Thyroid gland (tissue), 4 donors: ENCODE data around the gene ZNF536. TPM values are rescaled to one million over a fixed set of nuclear protein-coding genes. Genes with fewer than 3 reads are reported as not detected.

Experiments used
- DNase-seq, 2 donors: peaks; one replicate each; pipeline ENCODE4 v3.0.0-alpha.2; 2019
- H3K27ac ChIP-seq, 3 donors: fragments of 200-600 bp; sonication (generic); 1 replicate in 2 of 3; 2 replicates in 1 of 3; pipeline ENCODE4 v1.5.1; 2016 to 2019; ENCODE audit warnings: mild to moderate bottlenecking in 1 of 3, moderate library complexity in 1 of 3
- H3K27me3 ChIP-seq: fragments of 200-600 bp; sonication (generic); one replicate; pipeline ENCODE4 v1.5.1; 2019
- H3K36me3 ChIP-seq, 2 donors: fragments of 200-600 bp; sonication (generic); one replicate each; pipeline ENCODE4 v1.5.1; 2016 to 2019
- H3K4me1 ChIP-seq, 2 donors: fragments of 200-600 bp; sonication (generic); one replicate each; pipeline ENCODE4 v1.5.1; 2017 to 2019
- H3K4me3 ChIP-seq, 3 donors: fragments of 200-600 bp; sonication (generic); replicated peaks in 1 of 3; 1 replicate in 2 of 3; 2 replicates in 1 of 3; pipeline ENCODE4 v1.5.1; 2016; ENCODE audit warnings: mild to moderate bottlenecking in 1 of 3
- H3K9me3 ChIP-seq: fragments of 200-600 bp; sonication (generic); one replicate; pipeline ENCODE4 v1.5.1; 2017
- POLR2A ChIP-seq, 2 donors: fragments of 450-650 bp; IDR thresholded peaks; one replicate each; pipeline ENCODE4 v1.6.1; 2017; ENCODE audit warnings: antibody characterized with exemption in 2 of 2, mild to moderate bottlenecking in 2 of 2, moderate library complexity in 1 of 2
- WGBS, 2 donors: methylation state at CpG; one replicate each; pipeline ENCODE4 v1.1.5; 2017; 5-methylcytosine and 5-hydroxymethylcytosine counted together
- intact Hi-C: fragments of 100-400 bp; cut with DNase I; formaldehyde crosslinking; loops from one replicate; pipeline ENCODE4 v1.15.1; 2023
- total RNA-seq, 4 donors: library from RNA; depleted of rRNA; stranded (reverse); fragments of >200 nt; gene quantifications; one replicate each; pipeline ENCODE4 v1.2.3, GENCODE V29; 2016
- TF ChIP-seq, protein P1 (sequence below), 6 experiments: fragments of 200-600 bp in 3 of 6; fragments of 450-650 bp in 3 of 6; sonication (generic) in 3 of 6; IDR thresholded peaks; one replicate each; pipeline ENCODE4 v1.5.1; 2016 to 2019; ENCODE audit warnings: antibody characterized with exemption in 6 of 6, mild to moderate bottlenecking in 2 of 6, inconsistent platforms in 1 of 6, moderate library complexity in 1 of 6

ZNF536 gene
- total RNA-seq, 4 donors from 2014 or later, result 1.1 to 10.8 (median 5.3) TPM

DNA sequence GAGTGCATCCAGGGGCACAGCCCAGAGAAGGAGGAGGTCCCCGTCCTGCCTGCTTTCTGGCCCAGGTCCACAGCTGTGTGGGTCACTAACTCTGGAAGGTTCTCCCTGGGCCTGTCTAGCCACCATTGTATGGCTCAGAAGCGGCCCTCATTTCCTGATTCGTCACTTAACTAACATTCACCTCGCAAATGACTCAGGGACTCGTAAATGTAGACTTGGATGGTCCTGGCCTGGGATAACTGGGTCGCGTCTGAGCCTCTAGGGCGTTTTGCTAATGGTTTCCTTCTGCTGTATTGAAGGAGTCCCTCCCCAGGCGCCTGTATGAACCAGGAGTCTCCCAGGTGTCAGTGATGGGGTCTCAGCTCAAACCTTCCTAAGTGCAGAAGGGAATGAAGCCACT is 162.8 kb downstream of the ZNF536 start:
- H3K27me3 ChIP-seq, result no peaks in the 10 kb centered on the region
- no peak for DNase-seq
- no peak overlapping the region for H3K4me3 ChIP-seq
- H3K36me3 ChIP-seq, result no peaks in the 10 kb centered on the region
- 88 to 94% methylated on average over 8 to 9 of the region's 9 CpGs for WGBS, 2 donors
- H3K27ac ChIP-seq, result no peak overlapping the region
- H3K9me3 ChIP-seq, result no peaks in the 10 kb centered on the region
- intact Hi-C loops, result no loop called here
- TF ChIP-seq, protein P1, sequence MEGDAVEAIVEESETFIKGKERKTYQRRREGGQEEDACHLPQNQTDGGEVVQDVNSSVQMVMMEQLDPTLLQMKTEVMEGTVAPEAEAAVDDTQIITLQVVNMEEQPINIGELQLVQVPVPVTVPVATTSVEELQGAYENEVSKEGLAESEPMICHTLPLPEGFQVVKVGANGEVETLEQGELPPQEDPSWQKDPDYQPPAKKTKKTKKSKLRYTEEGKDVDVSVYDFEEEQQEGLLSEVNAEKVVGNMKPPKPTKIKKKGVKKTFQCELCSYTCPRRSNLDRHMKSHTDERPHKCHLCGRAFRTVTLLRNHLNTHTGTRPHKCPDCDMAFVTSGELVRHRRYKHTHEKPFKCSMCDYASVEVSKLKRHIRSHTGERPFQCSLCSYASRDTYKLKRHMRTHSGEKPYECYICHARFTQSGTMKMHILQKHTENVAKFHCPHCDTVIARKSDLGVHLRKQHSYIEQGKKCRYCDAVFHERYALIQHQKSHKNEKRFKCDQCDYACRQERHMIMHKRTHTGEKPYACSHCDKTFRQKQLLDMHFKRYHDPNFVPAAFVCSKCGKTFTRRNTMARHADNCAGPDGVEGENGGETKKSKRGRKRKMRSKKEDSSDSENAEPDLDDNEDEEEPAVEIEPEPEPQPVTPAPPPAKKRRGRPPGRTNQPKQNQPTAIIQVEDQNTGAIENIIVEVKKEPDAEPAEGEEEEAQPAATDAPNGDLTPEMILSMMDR (IDR thresholded peaks at IDR 0.05), result no peak
- TF ChIP-seq POLR2A (IDR thresholded peaks at IDR 0.05), result no peak
- H3K4me1 ChIP-seq, result no peaks in the 10 kb centered on the region

DNA sequence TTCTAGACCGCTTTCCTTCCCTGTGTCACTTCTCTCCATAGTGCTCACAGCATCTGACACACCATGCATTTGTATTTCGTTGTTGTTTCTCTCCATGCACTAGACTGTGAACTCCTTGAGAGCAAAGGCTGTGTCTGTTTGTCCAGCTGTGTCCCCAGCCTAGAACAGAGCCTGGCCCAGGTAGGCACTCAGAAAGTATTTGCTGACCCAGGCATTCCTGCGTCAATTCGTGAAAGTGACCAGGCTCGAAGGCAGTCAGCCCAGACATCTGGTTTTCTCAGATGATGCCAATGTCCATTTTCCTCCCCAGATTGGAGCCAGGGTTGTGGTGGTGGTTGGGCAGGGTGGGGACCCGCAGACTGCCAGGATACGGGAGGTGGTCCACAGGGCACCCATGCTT is 164.8 kb downstream of the ZNF536 start:
- intact Hi-C loops, result no loop called here
- 84 to 87% methylated on average over 7 of the region's 7 CpGs for WGBS, 2 donors

DNA sequence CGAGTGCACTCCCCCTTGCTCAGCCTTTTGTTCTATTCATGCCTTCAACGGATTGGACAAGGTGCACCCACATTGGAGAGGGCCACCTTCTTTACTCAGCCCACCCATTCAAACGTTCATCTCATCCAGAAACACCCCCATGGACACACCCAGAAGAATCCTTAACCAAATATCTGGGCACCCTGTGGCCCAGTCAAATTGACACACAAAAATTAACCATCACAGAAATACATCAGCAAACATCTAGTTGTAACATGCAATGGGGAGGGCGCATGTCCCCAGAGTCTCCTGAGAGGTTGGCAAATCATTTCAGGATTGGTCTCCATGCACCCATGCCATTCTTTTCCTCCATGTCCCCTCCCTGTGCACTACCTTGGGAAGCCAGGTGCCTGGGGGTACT is 167.1 kb downstream of the ZNF536 start:
- DNase-seq, result no peak
- Histone ChIP-seq H3K4me3 (no peak overlapping the region), H3K4me1 (no peaks in the 10 kb centered on the region), H3K9me3 (no peaks in the 10 kb centered on the region), H3K27ac (no peak overlapping the region), H3K27me3 (no peaks in the 10 kb centered on the region), H3K36me3 (no peaks in the 10 kb centered on the region)
- 79 to 87% methylated on average over 4 of the region's 4 CpGs for WGBS, 2 donors
- TF ChIP-seq, protein P1 (IDR thresholded peaks at IDR 0.05), result no peak
- TF ChIP-seq POLR2A (IDR thresholded peaks at IDR 0.05), result no peak
- intact Hi-C loops, result no loop called here

More for the DNA sequence above, 164.8 kb downstream of the ZNF536 start:
- no peak for DNase-seq
- no peaks in the 10 kb centered on the region for H3K27me3 ChIP-seq
- no peak overlapping the region for H3K4me3 ChIP-seq
- H3K4me1 ChIP-seq, result no peaks in the 10 kb centered on the region
- TF ChIP-seq, protein P1 (IDR thresholded peaks at IDR 0.05), result no peak
- TF ChIP-seq POLR2A (IDR thresholded peaks at IDR 0.05), result no peak
- H3K9me3 ChIP-seq, result no peaks in the 10 kb centered on the region
- no peak overlapping the region for H3K27ac ChIP-seq
- H3K36me3 ChIP-seq, result no peaks in the 10 kb centered on the region

DNA sequence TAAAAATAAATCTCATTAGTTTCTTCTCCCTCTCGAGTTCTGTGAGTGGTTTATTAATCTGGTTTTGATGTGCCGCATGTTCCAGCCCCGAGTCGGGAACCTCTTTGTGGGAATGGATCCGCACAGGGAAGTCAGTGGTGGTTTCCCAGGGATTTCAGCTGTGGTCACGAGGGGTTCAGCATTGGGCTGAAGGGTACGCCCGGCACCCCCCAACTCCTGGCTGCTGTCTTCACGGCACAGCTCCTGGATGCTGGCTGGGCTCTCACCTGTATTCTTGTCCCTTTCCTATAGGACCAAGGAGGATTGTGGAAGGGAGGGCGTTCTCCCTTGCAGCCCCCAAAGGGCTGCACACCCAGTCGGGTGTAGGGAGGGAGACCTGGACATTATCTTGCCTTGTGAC is 167.8 kb downstream of the ZNF536 start:
- intact Hi-C loops, result no loop called here
- Histone ChIP-seq H3K36me3 (no peaks in the 10 kb centered on the region), H3K27me3 (no peaks in the 10 kb centered on the region), H3K4me3 (no peak overlapping the region), H3K27ac (no peak overlapping the region), H3K4me1 (no peaks in the 10 kb centered on the region), H3K9me3 (no peaks in the 10 kb centered on the region)
- WGBS, 2 donors, result 91 to 95% methylated on average over 11 of the region's 11 CpGs
- DNase-seq, result no peak
- TF ChIP-seq, protein P1 (IDR thresholded peaks at IDR 0.05), result no peak
- no peak for TF ChIP-seq POLR2A (IDR thresholded peaks at IDR 0.05)

DNA sequence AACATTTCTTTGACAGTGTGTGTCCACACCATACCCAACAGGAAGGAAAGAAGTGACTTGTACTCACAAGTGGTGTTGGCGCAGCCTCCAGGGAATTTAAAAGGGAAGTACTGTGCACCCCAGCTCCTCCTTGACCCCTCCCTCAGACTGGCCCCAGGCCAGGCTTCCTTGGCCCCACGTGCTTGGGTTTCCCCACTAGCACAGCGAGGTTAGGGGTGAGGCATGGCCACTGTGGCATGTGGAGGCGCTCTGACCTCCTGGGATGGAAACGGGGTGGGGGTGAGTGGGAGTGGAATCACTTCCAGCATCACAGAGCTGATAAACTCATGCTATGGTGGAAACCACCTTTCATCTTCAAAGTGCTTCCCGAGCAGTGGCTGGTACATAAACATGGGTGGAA is 168.6 kb downstream of the ZNF536 start:
- TF ChIP-seq POLR2A (IDR thresholded peaks at IDR 0.05), result no peak
- TF ChIP-seq, protein P1 (IDR thresholded peaks at IDR 0.05), result no peak
- WGBS, 2 donors, result 71 to 76% methylated on average over 6 of the region's 6 CpGs
- no peaks in the 10 kb centered on the region for H3K9me3 ChIP-seq
- H3K36me3 ChIP-seq, result no peaks in the 10 kb centered on the region
- no peaks in the 10 kb centered on the region for H3K4me1 ChIP-seq
- intact Hi-C loops, result no loop called here
- no peak overlapping the region for H3K4me3 ChIP-seq
- DNase-seq, result no peak
- H3K27ac ChIP-seq, result no peak overlapping the region
- H3K27me3 ChIP-seq, result no peaks in the 10 kb centered on the region
